ENCODE measurements around the gene CFAP97. TPM values are rescaled to one million over a fixed set of nuclear protein-coding genes. Genes with fewer than 3 reads are reported as not detected.

Gene CFAP97
- total and polyA plus RNA-seq, 9 of the 15 experiments (the other 6 are each of a cell fraction or from before 2014, with no cell fraction given), result 17.3 to 57.8 (median 44.4) TPM

GRCh38 chr4:185122681-185123345 is 81.0 kb downstream of the CFAP97 start:
- Histone ChIP-seq H3K79me2 (ENCODE audit: control insufficient read depth, insufficient read depth, low read length) (no peaks in the 10 kb centered on the region), H3K4me2 (ENCODE audit: insufficient read depth, low read length) (no peak overlapping the region), H3K36me3 (ENCODE audit: control insufficient read depth, insufficient read depth, low read length) (no peaks in the 10 kb centered on the region), H3K9me3 (replicated peaks; ENCODE audit: control insufficient read depth, insufficient read depth, low read depth, low read length) (no peaks in the 10 kb centered on the region), H3K9ac (ENCODE audit: insufficient read depth in 1 of 2, low read depth in 2 of 2, low read length in 2 of 2) (no peak overlapping the region), H2AFZ (ENCODE audit: low read depth, low read length) (no peak overlapping the region), H4K20me1 (replicated peaks; ENCODE audit: control insufficient read depth, insufficient read depth, low read length) (no peaks in the 10 kb centered on the region), H3K4me1 (replicated peaks in 1 of 2; ENCODE audit: control insufficient read depth in 2 of 2, insufficient read depth in 2 of 2, low read length in 2 of 2) (peaks cover 0 to 17% of the 10 kb centered on the region in 2 experiments; a peak in 3 of 5 replicates), H3K4me3 (no peak overlapping the region), H3K27me3 (ENCODE audit: control insufficient read depth in 2 of 2, insufficient read depth in 2 of 2, low read length in 2 of 2) (no peaks in the 10 kb centered on the region), H3K27ac (ENCODE audit: extremely low read depth, low read depth, low read length) (no peak overlapping the region), H3K9me1 (ENCODE audit: control insufficient read depth, insufficient read depth, low read length) (no peaks in the 10 kb centered on the region)
- DNase-seq (ENCODE audit: extremely low read depth in 1 of 4, low spot score in 3 of 4) (no peak), FAIRE-seq (peak; percentile 29), ATAC-seq (no peak)
- TF ChIP-seq ESRRA (IDR thresholded peaks at IDR 0.05; ENCODE audit: borderline replicate concordance, low read depth) (peak; percentile 61; the same call in 1 of the 2 replicates), FOXA3 (CRISPR knock-in tag; conservative IDR thresholded peaks at IDR 0.05 in 1 of 2, IDR thresholded peaks at IDR 0.05 in 1 of 2) (peak in 1 of 2 experiments; percentile 78; a peak in 2 of 4 replicates), CEBPG (CRISPR knock-in tag; IDR thresholded peaks at IDR 0.05) (no peak), CEBPG (tag; conservative IDR thresholded peaks at IDR 0.05 in 1 of 2, IDR thresholded peaks at IDR 0.05 in 1 of 2) (no peak), HDAC6 (IDR thresholded peaks at IDR 0.05; ENCODE audit: low read depth, low read length) (no peak), HES1 (IDR thresholded peaks at IDR 0.05; ENCODE audit: low read depth) (peak; percentile 63), RCOR1 (IDR thresholded peaks at IDR 0.05; ENCODE audit: borderline replicate concordance in 1 of 2, low read depth in 2 of 2, low read length in 2 of 2) (peak in 1 of 2 experiments; percentile 77; a peak in 1 of 4 replicates), HDAC3 (IDR thresholded peaks at IDR 0.05; ENCODE audit: borderline replicate concordance, partially characterized antibody) (no peak), KDM1A (IDR thresholded peaks at IDR 0.05) (peak; percentile 58 to 79; a peak in 3 of 4 replicates), HINFP (tag; conservative IDR thresholded peaks at IDR 0.05; ENCODE audit: low read depth) (no peak), NR2C2 (CRISPR knock-in tag; IDR thresholded peaks at IDR 0.05) (no peak), NR2C2 (tag; IDR thresholded peaks at IDR 0.05) (no peak)
- intact Hi-C loops (cut with micrococcal nuclease) (no loop called here), in situ Hi-C loops (cut with MboI) (no loop called here)
- no TSS peak for BruUV-seq (replicated peaks)
- POLR2A ChIA-PET, result interaction anchor here (1.2 kb wide), 1 partner anchor 78 kb away, joined by 3 read pairs; no protein-coding TSS in a partner anchor
- CTCF ChIA-PET (ENCODE audit: low intra/inter-chr PET ratio), result no interaction called here
- WGBS (ENCODE audit: insufficient coverage, low coverage, missing lambda C conversion rate), result 29% methylated on average over 6 of the region's 6 CpGs
